Measurements from ENCODE around the gene TINAGL1.

TINAGL1 gene

DNA sequence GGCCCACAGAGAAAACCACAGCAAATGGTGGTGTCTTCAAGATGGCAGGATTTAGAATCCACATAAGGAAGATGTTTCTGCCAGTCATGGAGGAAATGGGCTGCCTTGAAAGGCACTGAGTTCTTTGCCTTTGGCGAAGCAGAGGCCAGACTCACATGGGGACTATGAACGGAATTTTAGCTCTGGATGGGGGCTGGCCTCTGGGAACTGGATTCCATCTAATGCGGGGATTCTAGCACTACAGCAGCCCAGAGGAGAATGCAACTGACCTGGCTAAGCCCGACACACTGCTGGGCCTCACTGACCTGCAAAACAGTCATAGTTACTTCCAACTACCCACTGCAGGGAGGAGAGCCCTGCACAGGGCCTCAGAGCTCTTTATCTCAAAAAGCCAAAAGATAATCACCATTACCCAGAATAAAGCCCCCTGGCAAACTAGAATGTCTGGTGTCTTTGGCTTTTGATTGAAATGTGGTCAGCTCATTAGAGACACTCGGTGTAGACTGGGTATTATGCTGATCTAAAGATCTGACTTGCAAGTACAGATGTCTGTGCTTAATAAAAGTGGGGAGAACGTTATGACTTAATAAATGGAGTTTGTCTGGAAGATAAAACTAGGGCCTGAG lies 52.7 kb downstream of the TINAGL1 start:
- no peak for DNase-seq

DNA sequence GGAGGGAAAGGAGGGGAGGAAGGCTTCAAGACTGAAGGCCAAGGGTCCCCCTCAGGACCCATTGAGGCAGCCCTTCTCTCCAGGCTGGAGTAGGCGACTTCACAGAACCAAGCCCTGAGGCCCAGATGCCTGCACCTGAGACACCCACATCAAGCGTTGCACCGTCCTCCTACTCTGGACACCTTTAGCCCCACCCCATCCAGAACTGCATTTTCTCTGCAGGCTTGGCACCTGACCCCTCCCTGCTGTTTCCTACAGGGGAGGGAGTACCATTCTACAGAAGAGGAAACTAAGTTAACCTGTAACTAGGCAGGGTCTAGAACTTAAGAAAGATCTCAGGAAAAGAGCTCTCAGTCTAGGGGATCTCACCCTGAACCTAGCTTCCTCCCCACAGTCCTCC lies 56.3 kb downstream of the TINAGL1 start:
- DNase-seq = no peak

DNA sequence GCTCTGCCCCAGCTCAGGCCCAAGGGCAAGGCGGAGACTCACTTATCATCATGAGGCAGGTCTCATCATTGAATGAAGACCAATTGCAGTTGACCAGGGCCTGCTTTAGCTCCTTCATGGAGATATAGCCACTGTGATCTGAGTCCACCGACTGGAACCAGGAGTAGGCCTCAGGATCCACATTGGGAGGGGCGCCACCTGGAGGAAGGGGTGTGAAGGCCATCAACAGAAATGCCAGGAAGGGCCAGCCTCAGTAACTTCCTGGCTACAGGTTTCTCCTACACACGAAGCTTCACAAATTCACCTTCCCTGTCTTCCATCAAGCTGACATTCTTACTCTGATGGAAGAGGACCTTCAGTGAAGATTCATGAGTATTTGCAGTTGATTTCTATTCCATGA lies 56.8 kb downstream of the TINAGL1 start:
- DNase-seq = no peak

Data from NCI-H1417 treated with DMSO at 0.1 percent for 48 hours (cell line).